Tibial nerve (tissue), 4 donors: Measurements from ENCODE around the gene FCHSD2. TPM values are rescaled to one million over a fixed set of nuclear protein-coding genes. Genes with fewer than 3 reads are reported as not detected.

ENCODE experiments used
- DNase-seq, 2 donors: peaks; one replicate each; pipeline ENCODE4 v3.0.0-alpha.2; 2019; ENCODE audit warnings: low spot score in 2 of 2
- H3K27ac ChIP-seq, 4 donors: fragments of 200-600 bp; sonication (generic) in 3 of 4; one replicate each; pipeline ENCODE4 v1.5.1; 2017 to 2019; ENCODE audit warnings: mild to moderate bottlenecking in 1 of 4
- H3K27me3 ChIP-seq, 2 donors: fragments of 200-600 bp; sonication (generic) in 1 of 2; one replicate each; pipeline versions ENCODE4 v1.5.1 to v1.6.0; 2017 to 2019
- H3K36me3 ChIP-seq, 3 donors: fragments of 200-600 bp; sonication (generic); one replicate each; pipeline ENCODE4 v1.5.1; 2018 to 2019
- H3K4me1 ChIP-seq, 4 donors: fragments of 200-600 bp; sonication (generic) in 3 of 4; one replicate each; pipeline ENCODE4 v1.5.1; 2017 to 2019
- H3K4me3 ChIP-seq, 4 donors: fragments of 200-600 bp; sonication (generic) in 3 of 4; one replicate each; pipeline ENCODE4 v1.5.1; 2017 to 2019; ENCODE audit warnings: mild to moderate bottlenecking in 1 of 4, moderate library complexity in 1 of 4
- H3K9me3 ChIP-seq, 4 donors: fragments of 200-600 bp; sonication (generic) in 3 of 4; one replicate each; pipeline ENCODE4 v1.5.1; 2017 to 2019
- CTCF ChIP-seq, 5 experiments: fragments of 200-600 bp in 3 of 5; fragments of 450-650 bp in 2 of 5; sonication (generic) in 3 of 5; IDR thresholded peaks; one replicate each; pipeline ENCODE4 v1.5.1; 2016 to 2019; ENCODE audit warnings: antibody characterized with exemption in 5 of 5, mild to moderate bottlenecking in 3 of 5, moderate library complexity in 2 of 5
- EP300 ChIP-seq, 2 donors: sonication (generic); formaldehyde crosslinking; IDR thresholded peaks; one replicate each; pipeline ENCODE4 v1.6.1; 2017; ENCODE audit warnings: antibody characterized with exemption in 2 of 2, mild to moderate bottlenecking in 1 of 2
- POLR2A ChIP-seq, 2 donors: fragments of 450-650 bp; IDR thresholded peaks; one replicate each; pipeline ENCODE4 v1.6.1; 2017; ENCODE audit warnings: antibody characterized with exemption in 2 of 2, mild to moderate bottlenecking in 2 of 2, moderate library complexity in 2 of 2
- WGBS, 2 donors: methylation state at CpG; one replicate each; pipeline ENCODE4 v1.1.5; 2018; 5-methylcytosine and 5-hydroxymethylcytosine counted together
- total RNA-seq, 4 donors: library from RNA; depleted of rRNA; stranded (reverse); fragments of >200 nt; gene quantifications; one replicate each; pipeline ENCODE4 v1.1.0, GENCODE V29; 2016

The FCHSD2 gene
- total RNA-seq, 4 donors from 2014 or later: 19.5 to 29.1 (median 22.8) TPM

- Histone ChIP-seq H3K4me3 (no peak overlapping the region), H3K27ac (peak overlapping the region in 3 of 4 donors; percentile 54 to 79 (median 66)), H3K4me1 (peaks cover 0 to 36% (median 14%) of the 10 kb centered on the region in 4 donors), H3K36me3 (no peaks in the 10 kb centered on the region), H3K9me3 (no peaks in the 10 kb centered on the region), H3K27me3 (no peaks in the 10 kb centered on the region)
- TF ChIP-seq POLR2A (IDR thresholded peaks at IDR 0.05): no peak
- no peak for TF ChIP-seq EP300 (IDR thresholded peaks at IDR 0.05)
- no peak for TF ChIP-seq CTCF (IDR thresholded peaks at IDR 0.05)
- DNase-seq: no peak
- 75 to 95% methylated on average over 1 of the region's 1 CpG for WGBS, 2 donors
These were observed 34.7 kb upstream of the FCHSD2 start for GRCh38 chr11:73176874-73177155.

GRCh38 chr11:73176145-73176873, 34.2 kb upstream of the FCHSD2 start:
- H3K9me3 ChIP-seq: no peaks in the 10 kb centered on the region
- H3K27me3 ChIP-seq: no peaks in the 10 kb centered on the region
- no peak for DNase-seq
- peaks cover 0 to 40% (median 14%) of the 10 kb centered on the region in 4 donors for H3K4me1 ChIP-seq
- 82 to 88% methylated on average over 5 of the region's 5 CpGs for WGBS, 2 donors
- TF ChIP-seq POLR2A (IDR thresholded peaks at IDR 0.05): no peak
- no peak for TF ChIP-seq CTCF (IDR thresholded peaks at IDR 0.05)
- no peak for TF ChIP-seq EP300 (IDR thresholded peaks at IDR 0.05)
- H3K4me3 ChIP-seq: no peak overlapping the region
- no peaks in the 10 kb centered on the region for H3K36me3 ChIP-seq
- H3K27ac ChIP-seq: peak overlapping the region in 2 of 4 donors; percentile 39 to 42

GRCh38 chr11:73175551-73176144, 33.5 kb upstream of the FCHSD2 start:
- no peak for TF ChIP-seq EP300 (IDR thresholded peaks at IDR 0.05)
- no peak for TF ChIP-seq CTCF (IDR thresholded peaks at IDR 0.05)
- TF ChIP-seq POLR2A (IDR thresholded peaks at IDR 0.05): no peak
- H3K4me3 ChIP-seq: no peak overlapping the region
- DNase-seq: no peak
- no peaks in the 10 kb centered on the region for H3K9me3 ChIP-seq
- no peaks in the 10 kb centered on the region for H3K27me3 ChIP-seq
- WGBS, 2 donors: 67 to 69% methylated on average over 5 of the region's 5 CpGs
- peaks cover 0 to 40% (median 14%) of the 10 kb centered on the region in 4 donors for H3K4me1 ChIP-seq
- peak overlapping the region in 2 of 4 donors; percentile 39 to 42 for H3K27ac ChIP-seq
- H3K36me3 ChIP-seq: no peaks in the 10 kb centered on the region

- Histone ChIP-seq H3K27ac (no peak overlapping the region), H3K27me3 (no peaks in the 10 kb centered on the region), H3K9me3 (no peaks in the 10 kb centered on the region), H3K4me3 (no peak overlapping the region), H3K36me3 (no peaks in the 10 kb centered on the region), H3K4me1 (peaks cover 0 to 40% (median 14%) of the 10 kb centered on the region in 4 donors)
- TF ChIP-seq EP300 (IDR thresholded peaks at IDR 0.05) (no peak), POLR2A (IDR thresholded peaks at IDR 0.05) (no peak), CTCF (IDR thresholded peaks at IDR 0.05) (no peak)
- 88 to 95% methylated on average over 3 of the region's 3 CpGs for WGBS, 2 donors
- no peak for DNase-seq
These were observed 32.3 kb upstream of the FCHSD2 start for GRCh38 chr11:73174495-73174791.

GRCh38 chr11:73173755-73174494, 31.8 kb upstream of the FCHSD2 start:
- no peaks in the 10 kb centered on the region for H3K9me3 ChIP-seq
- DNase-seq: no peak
- H3K36me3 ChIP-seq: no peaks in the 10 kb centered on the region
- H3K4me3 ChIP-seq: no peak overlapping the region
- no peak overlapping the region for H3K27ac ChIP-seq
- 64% methylated on average over 6 to 11 of the region's 11 CpGs for WGBS, 2 donors
- H3K4me1 ChIP-seq: peaks cover 0 to 40% (median 14%) of the 10 kb centered on the region in 4 donors
- TF ChIP-seq POLR2A (IDR thresholded peaks at IDR 0.05): no peak
- TF ChIP-seq CTCF (IDR thresholded peaks at IDR 0.05): no peak
- no peak for TF ChIP-seq EP300 (IDR thresholded peaks at IDR 0.05)
- H3K27me3 ChIP-seq: no peaks in the 10 kb centered on the region
